ENCODE data around the gene RDH8.

GRCh38 chr19:10006335-10006708, 7.0 kb upstream of the RDH8 start:
- TF ChIP-seq EZH2phosphoT487 (IDR thresholded peaks at IDR 0.05; ENCODE audit: low read length) (no peak), CTCF (IDR thresholded peaks at IDR 0.05; ENCODE audit: low read length) (no peak)
